Measurements from ENCODE around the gene DDX50. TPM values are rescaled to one million over a fixed set of nuclear protein-coding genes. Genes with fewer than 3 reads are reported as not detected.
A peak's percentile ranks its signal among the peaks of the same experiment; 100 is the strongest.
"Not testable (repeated sequence)": the region's sequence is repeated elsewhere in the genome, so short reads cannot be mapped to it uniquely, and the experiment has no call there.

DDX50 gene
- total RNA-seq, 3 donors from 2014 or later = 40.3 to 50.2 (median 43.9) TPM

- no peaks in the 10 kb centered on the region for H3K36me3 ChIP-seq
- H3K27me3 ChIP-seq = no peaks in the 10 kb centered on the region
- peak overlapping the region; percentile 84 to 95 (median 87) for H3K4me3 ChIP-seq
- TF ChIP-seq POLR2AphosphoS5 (IDR thresholded peaks at IDR 0.05) = peak; percentile 83 to 96 (median 88)
- no peak for TF ChIP-seq POLR2A (IDR thresholded peaks at IDR 0.05)
- TF ChIP-seq CTCF (IDR thresholded peaks at IDR 0.05) = peak in 1 of 3 donors; percentile 13
- H3K9me3 ChIP-seq = no peaks in the 10 kb centered on the region
- peak overlapping the region; percentile 98 to 100 for H3K27ac ChIP-seq
- H3K4me1 ChIP-seq = peaks cover 0 to 3% of the 10 kb centered on the region in 2 donors
- intact Hi-C loops (cut with DNase I; ENCODE audit: low total_unique reads) = no loop called here
- DNase-seq (ENCODE audit: low spot score in 2 of 2) = no peak
These were observed 549 bp upstream of the DDX50 start for GRCh38 chr10:68900427-68901104.

- intact Hi-C loops (cut with DNase I; ENCODE audit: low total_unique reads) = no loop called here
- peak overlapping the region in 2 of 3 donors; percentile 84 to 95 for H3K4me3 ChIP-seq
- H3K36me3 ChIP-seq = no peaks in the 10 kb centered on the region
- no peaks in the 10 kb centered on the region for H3K9me3 ChIP-seq
- TF ChIP-seq POLR2A (IDR thresholded peaks at IDR 0.05) (no peak), CTCF (IDR thresholded peaks at IDR 0.05) (no peak), POLR2AphosphoS5 (IDR thresholded peaks at IDR 0.05) (no peak)
- DNase-seq (ENCODE audit: low spot score in 2 of 2) = no peak
- H3K27ac ChIP-seq = no peak overlapping the region
- peaks cover 0 to 3% of the 10 kb centered on the region in 2 donors for H3K4me1 ChIP-seq
- no peaks in the 10 kb centered on the region for H3K27me3 ChIP-seq
These were observed 1.3 kb downstream of the DDX50 start for GRCh38 chr10:68902382-68902781.

- TF ChIP-seq POLR2AphosphoS5 (IDR thresholded peaks at IDR 0.05) (no peak), CTCF (IDR thresholded peaks at IDR 0.05) (no peak), POLR2A (IDR thresholded peaks at IDR 0.05) (no peak)
- H3K27me3 ChIP-seq = no peaks in the 10 kb centered on the region
- no peak overlapping the region for H3K27ac ChIP-seq
- H3K4me3 ChIP-seq = no peak overlapping the region
- no peaks in the 10 kb centered on the region for H3K36me3 ChIP-seq
- DNase-seq (ENCODE audit: low spot score in 2 of 2) = no peak
- intact Hi-C loops (cut with DNase I; ENCODE audit: low total_unique reads) = no loop called here
- no peaks in the 10 kb centered on the region for H3K4me1 ChIP-seq
- no peaks in the 10 kb centered on the region for H3K9me3 ChIP-seq
These were observed 23.5 kb downstream of the DDX50 start for GRCh38 chr10:68924593-68924992.

- Histone ChIP-seq H3K36me3 (no peaks in the 10 kb centered on the region), H3K27ac (no peak overlapping the region), H3K9me3 (no peaks in the 10 kb centered on the region), H3K4me3 (no peak overlapping the region), H3K4me1 (no peaks in the 10 kb centered on the region), H3K27me3 (no peaks in the 10 kb centered on the region)
- DNase-seq (ENCODE audit: low spot score in 2 of 2) = no peak
- intact Hi-C loops (cut with DNase I; ENCODE audit: low total_unique reads) = no loop called here
- no peak for TF ChIP-seq POLR2AphosphoS5 (IDR thresholded peaks at IDR 0.05)
- TF ChIP-seq POLR2A (IDR thresholded peaks at IDR 0.05) = no peak
- no peak for TF ChIP-seq CTCF (IDR thresholded peaks at IDR 0.05)
These were observed 24.4 kb downstream of the DDX50 start for GRCh38 chr10:68925489-68925888.

- H3K4me1 ChIP-seq; H3K36me3 ChIP-seq; H3K4me3 ChIP-seq; intact Hi-C loops (cut with DNase I; ENCODE audit: low total_unique reads); H3K27me3 ChIP-seq; DNase-seq (ENCODE audit: low spot score in 2 of 2); H3K27ac ChIP-seq; H3K9me3 ChIP-seq: not testable (repeated sequence)
These were observed 28.0 kb downstream of the DDX50 start for GRCh38 chr10:68929157-68929556.

- H3K4me3 ChIP-seq; intact Hi-C loops (cut with DNase I; ENCODE audit: low total_unique reads); DNase-seq (ENCODE audit: low spot score in 2 of 2); H3K4me1 ChIP-seq; H3K36me3 ChIP-seq; H3K27ac ChIP-seq; H3K9me3 ChIP-seq; H3K27me3 ChIP-seq: not testable (repeated sequence)
These were observed 28.8 kb downstream of the DDX50 start for GRCh38 chr10:68929888-68930287.

- DNase-seq (ENCODE audit: low spot score in 2 of 2); intact Hi-C loops (cut with DNase I; ENCODE audit: low total_unique reads); H3K36me3 ChIP-seq; H3K4me1 ChIP-seq; H3K9me3 ChIP-seq; H3K4me3 ChIP-seq; H3K27me3 ChIP-seq; H3K27ac ChIP-seq: not testable (repeated sequence)
These were observed 31.7 kb downstream of the DDX50 start for GRCh38 chr10:68932860-68933259.
